Gastrocnemius medialis (tissue), 4 donors: ENCODE results near the gene MYOM3. TPM values are rescaled to one million over a fixed set of nuclear protein-coding genes. Genes with fewer than 3 reads are reported as not detected.
"Not testable (repeated sequence)": the region's sequence is repeated elsewhere in the genome, so short reads cannot be mapped to it uniquely, and the experiment has no call there.

ENCODE experiments used
- ATAC-seq, 2 donors: fragments of 150-250 bp; one replicate each; pipeline ENCODE4 v1.9.1; 2016
- DNase-seq, 2 donors: peaks; one replicate each; pipeline ENCODE4 v3.0.0-alpha.2; 2019
- H3K27ac ChIP-seq, 4 donors: fragments of 200-600 bp; sonication (generic); 1 replicate in 1 of 4; 2 replicates in 3 of 4; pipeline ENCODE4 v1.5.1; 2016 to 2018; ENCODE audit warnings: mild to moderate bottlenecking in 2 of 4, moderate library complexity in 1 of 4
- H3K27me3 ChIP-seq, 3 donors: fragments of 200-600 bp; sonication (generic) in 2 of 3; 1 replicate in 1 of 3; 2 replicates in 2 of 3; pipeline versions ENCODE4 v1.5.1 to v1.6.0; 2016 to 2019; ENCODE audit warnings: mild to moderate bottlenecking in 1 of 3, moderate library complexity in 1 of 3
- H3K36me3 ChIP-seq, 2 donors: fragments of 200-600 bp; sonication (generic) in 1 of 2; one replicate each; pipeline ENCODE4 v1.5.1; 2017 to 2018
- H3K4me1 ChIP-seq, 2 donors: fragments of 200-600 bp; sonication (generic) in 1 of 2; one replicate each; pipeline ENCODE4 v1.5.1; 2016 to 2017; ENCODE audit warnings: mild to moderate bottlenecking in 2 of 2
- H3K4me3 ChIP-seq, 4 donors: fragments of 200-600 bp; sonication (generic) in 3 of 4; 1 replicate in 1 of 4; 2 replicates in 3 of 4; pipeline ENCODE4 v1.5.1; 2016 to 2019; ENCODE audit warnings: mild to moderate bottlenecking in 2 of 4
- H3K9me3 ChIP-seq, 3 donors: fragments of 200-600 bp; sonication (generic) in 2 of 3; 1 replicate in 1 of 3; 2 replicates in 2 of 3; pipeline ENCODE4 v1.5.1; 2016 to 2019
- POLR2A ChIP-seq, 2 donors: fragments of 450-650 bp; IDR thresholded peaks; one replicate each; pipeline ENCODE4 v1.6.1; 2017; ENCODE audit warnings: antibody characterized with exemption in 2 of 2, mild to moderate bottlenecking in 2 of 2, moderate library complexity in 2 of 2
- in situ Hi-C, 4 donors: fragments of 200-750 bp; cut with MboI; loops; one replicate each; pipeline versions ENCODE4 v1.15.0 to v1.8.0; 2017; ENCODE audit warnings: low sequenced_read_pairs in 4 of 4
- intact Hi-C: fragments of 100-400 bp; cut with DNase I; formaldehyde crosslinking; loops from one replicate; pipeline ENCODE4 v1.15.1; 2023; ENCODE audit warnings: low total_unique reads
- total RNA-seq, 4 donors: library from RNA; depleted of rRNA; stranded (reverse); fragments of >200 nt; gene quantifications; one replicate each; pipeline versions ENCODE4 v1.1.0 to v1.2.3, GENCODE V29; 2016
- TF ChIP-seq, protein P1 (sequence below), 5 experiments: fragments of 450-650 bp in 3 of 5; fragments of 200-600 bp in 2 of 5; sonication (generic) in 2 of 5; IDR thresholded peaks in 4 of 5; conservative IDR thresholded peaks in 1 of 5; 1 replicate in 4 of 5; 2 replicates in 1 of 5; pipeline ENCODE4 v1.5.1; 2016 to 2019; ENCODE audit warnings: antibody characterized with exemption in 5 of 5, mild to moderate bottlenecking in 3 of 5, moderate library complexity in 3 of 5

MYOM3 gene
- total RNA-seq, 4 donors from 2014 or later, result 114 to 266 (median 184) TPM

GRCh38 chr1:24010650-24011049 is 101.3 kb downstream of the MYOM3 start:
- in situ Hi-C loops, result no loop called here
- no peaks in the 10 kb centered on the region for H3K36me3 ChIP-seq

DNA sequence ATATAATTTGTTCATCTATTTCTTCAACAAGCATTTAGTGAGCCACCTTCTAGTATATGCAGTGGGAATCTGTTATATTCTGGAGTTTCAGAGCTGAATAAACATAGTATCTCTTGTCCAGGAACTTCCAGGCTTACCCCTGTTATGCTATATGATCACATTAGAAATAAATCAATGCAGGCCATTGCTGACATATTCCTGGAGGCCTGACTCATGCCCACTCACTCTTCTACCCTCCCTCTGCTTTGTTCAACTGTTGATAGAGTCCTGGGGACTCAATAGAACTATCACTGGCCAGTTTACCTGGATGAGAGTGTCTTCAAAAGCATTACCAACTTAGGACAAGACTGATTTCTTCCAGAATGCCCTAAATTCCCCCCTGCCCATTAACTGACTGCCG is 102.5 kb downstream of the MYOM3 start:
- Histone ChIP-seq H3K27ac (no peak overlapping the region), H3K4me3 (no peak overlapping the region), H3K9me3 (no peaks in the 10 kb centered on the region), H3K4me1 (no peaks in the 10 kb centered on the region), H3K36me3 (no peaks in the 10 kb centered on the region), H3K27me3 (no peaks in the 10 kb centered on the region)
- in situ Hi-C loops, result no loop called here
- no peak for ATAC-seq
- intact Hi-C loops, result no loop called here
- no peak for TF ChIP-seq POLR2A (IDR thresholded peaks at IDR 0.05)
- TF ChIP-seq, protein P1, sequence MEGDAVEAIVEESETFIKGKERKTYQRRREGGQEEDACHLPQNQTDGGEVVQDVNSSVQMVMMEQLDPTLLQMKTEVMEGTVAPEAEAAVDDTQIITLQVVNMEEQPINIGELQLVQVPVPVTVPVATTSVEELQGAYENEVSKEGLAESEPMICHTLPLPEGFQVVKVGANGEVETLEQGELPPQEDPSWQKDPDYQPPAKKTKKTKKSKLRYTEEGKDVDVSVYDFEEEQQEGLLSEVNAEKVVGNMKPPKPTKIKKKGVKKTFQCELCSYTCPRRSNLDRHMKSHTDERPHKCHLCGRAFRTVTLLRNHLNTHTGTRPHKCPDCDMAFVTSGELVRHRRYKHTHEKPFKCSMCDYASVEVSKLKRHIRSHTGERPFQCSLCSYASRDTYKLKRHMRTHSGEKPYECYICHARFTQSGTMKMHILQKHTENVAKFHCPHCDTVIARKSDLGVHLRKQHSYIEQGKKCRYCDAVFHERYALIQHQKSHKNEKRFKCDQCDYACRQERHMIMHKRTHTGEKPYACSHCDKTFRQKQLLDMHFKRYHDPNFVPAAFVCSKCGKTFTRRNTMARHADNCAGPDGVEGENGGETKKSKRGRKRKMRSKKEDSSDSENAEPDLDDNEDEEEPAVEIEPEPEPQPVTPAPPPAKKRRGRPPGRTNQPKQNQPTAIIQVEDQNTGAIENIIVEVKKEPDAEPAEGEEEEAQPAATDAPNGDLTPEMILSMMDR (IDR thresholded peaks at IDR 0.05 in 4 of 5, conservative IDR thresholded peaks at IDR 0.05 in 1 of 5), result no peak
- no peak for DNase-seq

More at GRCh38 chr1:24010650-24011049, 101.3 kb downstream of the MYOM3 start:
- ATAC-seq (no peak), DNase-seq (no peak)
- TF ChIP-seq POLR2A (IDR thresholded peaks at IDR 0.05), result no peak
- TF ChIP-seq, protein P1 (IDR thresholded peaks at IDR 0.05 in 4 of 5, conservative IDR thresholded peaks at IDR 0.05 in 1 of 5), result no peak
- intact Hi-C loops, result no loop called here
- Histone ChIP-seq H3K4me3 (no peak overlapping the region), H3K9me3 (no peaks in the 10 kb centered on the region), H3K4me1 (peaks cover 4 to 6% of the 10 kb centered on the region in 2 donors), H3K27ac (no peak overlapping the region), H3K27me3 (no peaks in the 10 kb centered on the region)

- H3K9me3 ChIP-seq, in situ Hi-C loops, H3K4me1 ChIP-seq, H3K36me3 ChIP-seq, H3K27ac ChIP-seq, intact Hi-C loops, ATAC-seq, H3K4me3 ChIP-seq, DNase-seq, H3K27me3 ChIP-seq: not testable (repeated sequence)
These were observed 103.3 kb downstream of the MYOM3 start for GRCh38 chr1:24008574-24009184.

DNA sequence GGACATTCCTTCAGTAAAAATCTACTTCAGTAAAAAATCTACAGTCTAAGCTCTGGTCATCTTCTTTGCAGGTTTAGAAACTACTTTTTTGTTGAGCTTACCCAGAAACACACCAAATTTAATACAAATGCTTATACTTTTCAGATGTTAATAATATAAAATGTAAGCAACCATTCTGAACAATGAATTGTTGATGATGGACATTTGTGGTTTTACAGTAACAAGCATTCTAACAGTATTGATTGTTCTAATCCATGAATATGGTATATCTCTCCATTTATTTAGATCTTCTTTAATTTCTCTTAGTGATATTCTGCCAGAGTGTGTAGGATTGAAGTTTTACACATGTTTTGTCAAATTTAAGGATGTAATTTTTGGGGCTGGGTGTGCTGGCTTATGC is 104.9 kb downstream of the MYOM3 start:
- TF ChIP-seq, protein P1 (IDR thresholded peaks at IDR 0.05 in 4 of 5, conservative IDR thresholded peaks at IDR 0.05 in 1 of 5), result no peak
- no peak for TF ChIP-seq POLR2A (IDR thresholded peaks at IDR 0.05)
- no peak overlapping the region for H3K27ac ChIP-seq
- DNase-seq (no peak), ATAC-seq (no peak)
- no peaks in the 10 kb centered on the region for H3K36me3 ChIP-seq
- H3K9me3 ChIP-seq, result no peaks in the 10 kb centered on the region
- H3K27me3 ChIP-seq, result no peaks in the 10 kb centered on the region
- H3K4me1 ChIP-seq, result peaks cover 15 to 16% of the 10 kb centered on the region in 2 donors
- intact Hi-C loops (no loop called here), in situ Hi-C loops (no loop called here)
- H3K4me3 ChIP-seq, result no peak overlapping the region

Other genes starting within 250 kb of the MYOM3 start
- gene FUCA1, start 243.8 kb downstream of the MYOM3 start, total RNA-seq, result 10 to 100 TPM in 3 of 4 donors, 1 to 10 TPM in 1; 8.1 to 15.4 (median 12.4) TPM
- not detected for gene CNR2, start 198.8 kb downstream of the MYOM3 start, total RNA-seq
- 10 to 100 TPM; 26.5 to 54.2 (median 39.4) TPM for gene PNRC2, start 152.3 kb downstream of the MYOM3 start, total RNA-seq
- 10 to 100 TPM; 20.4 to 49.9 (median 26.5) TPM for gene SRSF10, start 131.8 kb downstream of the MYOM3 start, total RNA-seq
- gene IL22RA1, start 31.0 kb upstream of the MYOM3 start, total RNA-seq, result under 1 TPM in 1 of 4 donors, not detected in 3; 0.36 TPM
- 1 to 10 TPM; 2.0 to 7.4 (median 5.0) TPM for gene IFNLR1, start 75.2 kb upstream of the MYOM3 start, total RNA-seq
- gene GRHL3, start 207.2 kb upstream of the MYOM3 start, total RNA-seq, result not detected